K562 (cell line): Measurements from ENCODE around the gene MYADM. TPM values are rescaled to one million over a fixed set of nuclear protein-coding genes. Genes with fewer than 3 reads are reported as not detected.

ENCODE experiments used
- ASH1L ChIP-seq: fragments of 450-650 bp; IDR thresholded peaks from 2 replicates; pipeline ENCODE4 v1.6.1; 2018; ENCODE audit warnings: borderline replicate concordance, mild to moderate bottlenecking, low read depth; ENCODE audit not compliant: partially characterized antibody
- BACH1 ChIP-seq: fragments of 200-800 bp; sonication (Bioruptor generic); IDR thresholded peaks from 2 replicates; pipeline ENCODE4 v1.6.1; 2016; ENCODE audit warnings: missing genetic modification characterization, missing compliant biosample characterization
- BRD4 ChIP-seq: fragments of 200-600 bp; sonication (generic); IDR thresholded peaks from 2 replicates; pipeline ENCODE4 v1.6.1; 2017; ENCODE audit warnings: inconsistent platforms
- CREM ChIP-seq: IDR thresholded peaks from 2 replicates; pipeline ENCODE4 v1.6.1; 2014; ENCODE audit warnings: antibody characterized with exemption, low read depth
- CTCF ChIP-seq, 3 experiments: IDR thresholded peaks in 2 of 3; conservative IDR thresholded peaks in 1 of 3; 2 replicates each; pipeline ENCODE4 v1.5.1; 2011 to 2012; ENCODE audit warnings: low read length in 3 of 3, mild to moderate bottlenecking in 3 of 3, control low read depth in 2 of 3, improper control_type of control experiment in 1 of 3, inconsistent platforms in 1 of 3, low read depth in 1 of 3, mixed read lengths in 1 of 3, moderate library complexity in 1 of 3; ENCODE audit not compliant: insufficient read depth in 2 of 3
- ETV6 ChIP-seq, 3 experiments: fragments of 150-350 bp in 1 of 3; sonication (generic) in 1 of 3; formaldehyde crosslinking in 1 of 3; IDR thresholded peaks; 2 replicates each; pipeline versions ENCODE4 v1.6.1 to v1.8.0; 2014 to 2022; ENCODE audit warnings: borderline replicate concordance in 2 of 3, low read depth in 2 of 3, antibody characterized with exemption in 1 of 3, low read length in 1 of 3, mild to moderate bottlenecking in 1 of 3, missing genetic modification reagents in 1 of 3
- HNRNPLL ChIP-seq: fragments of 200-400 bp; formaldehyde crosslinking; IDR thresholded peaks from 2 replicates; pipeline ENCODE4 v1.6.1; 2017; ENCODE audit warnings: low read length, low read depth, mild to moderate bottlenecking; ENCODE audit not compliant: poor library complexity, severe bottlenecking
- KLF1 ChIP-seq: fragments of 450-650 bp; IDR thresholded peaks from 2 replicates; pipeline ENCODE4 v1.6.1; 2016; ENCODE audit warnings: missing genetic modification characterization, missing compliant biosample characterization
- KLF13 ChIP-seq: fragments of 450-650 bp; IDR thresholded peaks from 2 replicates; pipeline ENCODE4 v1.6.1; 2016; ENCODE audit warnings: missing genetic modification characterization, low read depth, mild to moderate bottlenecking, missing compliant biosample characterization, moderate library complexity, borderline replicate concordance
- LEF1 ChIP-seq: fragments of 450-650 bp; IDR thresholded peaks from 2 replicates; pipeline ENCODE4 v1.6.1; 2016; ENCODE audit warnings: mild to moderate bottlenecking
- MAFK ChIP-seq: IDR thresholded peaks from 2 replicates; pipeline ENCODE4 v1.6.1; 2011; ENCODE audit warnings: low read length, improper control_type of control experiment
- NBN ChIP-seq: fragments of 450-650 bp; IDR thresholded peaks from 2 replicates; pipeline ENCODE4 v1.6.1; 2016; ENCODE audit warnings: low read depth, mild to moderate bottlenecking
- NFXL1 ChIP-seq: fragments of 450-650 bp; formaldehyde crosslinking; IDR thresholded peaks from 2 replicates; pipeline ENCODE4 v1.4.0; 2021; ENCODE audit warnings: mild to moderate bottlenecking
- PHB2 ChIP-seq: fragments of 450-650 bp; IDR thresholded peaks from 2 replicates; pipeline ENCODE4 v1.6.1; 2017; ENCODE audit warnings: low read depth
- RBM14 ChIP-seq: fragments of 200-400 bp; formaldehyde crosslinking; IDR thresholded peaks from 2 replicates; pipeline ENCODE4 v1.6.1; 2018; ENCODE audit warnings: low read depth, mild to moderate bottlenecking, low read length, moderate library complexity, borderline replicate concordance; ENCODE audit not compliant: insufficient read depth
- SP1 ChIP-seq: sonication (generic); formaldehyde crosslinking; IDR thresholded peaks from 2 replicates; pipeline ENCODE4 v1.8.1; 2022; ENCODE audit warnings: mild to moderate bottlenecking, missing genetic modification reagents
- SUPT5H ChIP-seq: fragments of 450-650 bp; IDR thresholded peaks from 2 replicates; pipeline ENCODE4 v1.6.1; 2016
- TOE1 ChIP-seq, 2 experiments: fragments of 450-650 bp in 1 of 2; sonication (generic) in 1 of 2; formaldehyde crosslinking in 1 of 2; IDR thresholded peaks; 2 replicates each; pipeline versions ENCODE4 v1.7.1 to v1.8.0; 2016 to 2022; ENCODE audit warnings: borderline replicate concordance in 2 of 2, mild to moderate bottlenecking in 2 of 2, antibody characterized with exemption in 1 of 2, inconsistent platforms in 1 of 2, low read depth in 1 of 2, missing genetic modification reagents in 1 of 2, moderate library complexity in 1 of 2
- ZBTB43 ChIP-seq: sonication (generic); formaldehyde crosslinking; IDR thresholded peaks from 2 replicates; pipeline ENCODE4 v1.8.0; 2023; ENCODE audit warnings: mild to moderate bottlenecking, missing genetic modification reagents
- ZNF175 ChIP-seq: fragments of 200-800 bp; sonication (Bioruptor generic); IDR thresholded peaks from 2 replicates; pipeline ENCODE4 v1.6.1; 2016; ENCODE audit warnings: low read depth, mild to moderate bottlenecking, missing genetic modification characterization, missing compliant biosample characterization
- ZNF197 ChIP-seq: fragments of 200-800 bp; sonication (Bioruptor generic); IDR thresholded peaks from 2 replicates; pipeline ENCODE4 v1.6.1; 2016; ENCODE audit warnings: low read depth, missing genetic modification characterization, missing compliant biosample characterization
- ZNF717 ChIP-seq: fragments of 250-450 bp; sonication (Bioruptor Pico); IDR thresholded peaks from 2 replicates; pipeline ENCODE4 v1.5.0; 2021
- polyA plus RNA-seq, 8 experiments: library from polyadenylated mRNA; depleted of rRNA in 4 of 8; stranded (reverse) in 5 of 8; unstranded in 3 of 8; fragments of >200 nt; fragmentation: Nextera tagmentation in 2 of 8; fragmentation: Illumina TruSeq in 1 of 8; extraction: Ambion mirVana in 2 of 8; extraction: Trizol in 1 of 8; gene quantifications; 2 replicates each; pipeline versions ENCODE4 v1.2.1 to v1.2.3, GENCODE V29; 2011 to 2014; ENCODE audit warnings: inconsistent platforms in 1 of 8, missing spikeins in 1 of 8
- total RNA-seq, 7 experiments: library from RNA; depleted of rRNA in 6 of 7; stranded (reverse); fragments of >200 nt in 6 of 7; fragmentation: Illumina TruSeq in 2 of 7; extraction: Trizol in 2 of 7; gene quantifications; 2 replicates each; pipeline versions ENCODE4 v1.2.1 to v1.2.3, GENCODE V29; 2011 to 2021; ENCODE audit warnings: low replicate concordance in 1 of 7
- TF ChIP-seq, protein P1 (sequence below): fragments of 250-450 bp; sonication (Bioruptor Pico); IDR thresholded peaks from 2 replicates; pipeline ENCODE4 v1.8.0; 2021; ENCODE audit warnings: borderline replicate concordance, mild to moderate bottlenecking, moderate library complexity; ENCODE audit not compliant: poor library complexity, severe bottlenecking

Gene MYADM
- total and polyA plus RNA-seq, 9 of the 15 experiments (the other 6 are each of a cell fraction or from before 2014, with no cell fraction given), result 4.5 to 70.3 (median 14.4) TPM

DNA sequence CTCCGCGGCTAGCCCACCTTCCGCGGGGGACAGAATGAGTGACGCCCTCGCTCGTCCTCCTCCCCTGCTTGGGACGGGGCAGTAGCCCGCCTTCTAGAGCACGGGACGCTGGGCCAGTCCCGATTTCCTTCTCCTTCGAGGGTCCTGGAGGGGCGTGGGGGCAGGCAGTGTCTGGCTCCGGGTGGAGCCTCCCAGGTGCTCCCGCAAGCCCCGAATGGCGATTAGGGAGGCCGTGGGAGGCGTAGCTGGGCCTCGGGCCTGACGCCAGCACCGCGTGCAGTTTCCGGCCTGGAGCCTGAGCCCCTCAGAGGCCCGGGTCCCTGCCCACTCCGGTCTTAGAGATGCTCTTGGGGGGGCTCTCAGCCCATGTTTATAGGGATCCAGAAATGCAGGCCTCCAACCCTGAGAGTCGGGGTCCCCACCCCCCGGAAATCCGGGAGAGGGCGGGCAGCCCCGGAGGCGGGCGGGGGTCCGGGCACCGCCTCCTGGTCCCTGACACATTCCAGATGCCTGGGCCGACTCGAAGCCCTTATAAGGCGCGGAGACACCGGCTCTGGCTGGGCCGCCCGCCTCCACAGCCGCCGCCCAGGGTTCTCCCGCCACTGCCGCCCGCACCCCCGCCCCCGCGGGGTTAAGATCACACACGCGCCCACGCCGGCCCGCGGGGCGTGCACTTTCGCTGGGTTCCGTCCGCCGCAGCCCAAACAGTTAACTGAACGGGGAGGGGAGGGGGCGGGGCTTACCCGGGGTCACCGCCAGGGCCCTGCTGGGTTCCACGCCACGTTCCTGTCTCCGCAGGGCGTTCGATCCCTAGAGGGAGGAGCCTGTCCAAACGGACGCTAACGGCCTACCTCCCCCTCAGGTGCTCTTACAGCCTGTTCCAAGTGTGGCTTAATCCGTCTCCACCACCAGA lies 1.5 kb downstream of the MYADM start (continued):
- TF ChIP-seq ETV6 (IDR thresholded peaks at IDR 0.05; ENCODE audit: borderline replicate concordance in 1 of 2, low read depth in 2 of 2, low read length in 1 of 2), result peak in 1 of 2 experiments; percentile 44; a peak in 1 of 4 replicates
- no peak for TF ChIP-seq ETV6 (CRISPR knock-in tag; IDR thresholded peaks at IDR 0.05; ENCODE audit: borderline replicate concordance)
- 0 out of 2 replicates have a peak, but pooled peaks have one; percentile 52 for TF ChIP-seq RBM14
- TF ChIP-seq LEF1, result peak; percentile 63; the same call in 1 of the 2 replicates
- TF ChIP-seq ZNF197 (CRISPR knock-in tag), result no peak
- TF ChIP-seq PHB2, result no peak
- TF ChIP-seq ZNF717 (CRISPR knock-in tag), result no peak
- peak; percentile 67 for TF ChIP-seq CREM
- TF ChIP-seq BACH1 (tag), result no peak
- TF ChIP-seq ASH1L, result no peak
- 0 out of 2 replicates have a peak, but pooled peaks have one; percentile 50 for TF ChIP-seq TOE1 (IDR thresholded peaks at IDR 0.05; ENCODE audit: borderline replicate concordance)
- no peak for TF ChIP-seq TOE1 (CRISPR knock-in tag; IDR thresholded peaks at IDR 0.05; ENCODE audit: borderline replicate concordance, low read depth)
- TF ChIP-seq SP1 (CRISPR knock-in tag), result peak; percentile 83
- TF ChIP-seq, protein P1, sequence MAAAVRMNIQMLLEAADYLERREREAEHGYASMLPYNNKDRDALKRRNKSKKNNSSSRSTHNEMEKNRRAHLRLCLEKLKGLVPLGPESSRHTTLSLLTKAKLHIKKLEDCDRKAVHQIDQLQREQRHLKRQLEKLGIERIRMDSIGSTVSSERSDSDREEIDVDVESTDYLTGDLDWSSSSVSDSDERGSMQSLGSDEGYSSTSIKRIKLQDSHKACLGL (CRISPR knock-in tag), result no peak
- peak; percentile 74; the same call in 1 of the 2 replicates for TF ChIP-seq ZNF175 (CRISPR knock-in tag)
- peak; percentile 70 for TF ChIP-seq SUPT5H
- no peak for TF ChIP-seq BRD4
- no peak for TF ChIP-seq HNRNPLL
- TF ChIP-seq CTCF (IDR thresholded peaks at IDR 0.05 in 2 of 3, conservative IDR thresholded peaks at IDR 0.05 in 1 of 3; ENCODE audit: insufficient read depth in 2 of 3, low read depth in 1 of 3, low read length in 3 of 3), result peak in 1 of 3 experiments; percentile 16; a peak in 1 of 6 replicates
- TF ChIP-seq KLF1 (tag), result peak; percentile 64
- TF ChIP-seq NBN, result peak; percentile 83; the same call in 1 of the 2 replicates
- 0 out of 2 replicates have a peak, but pooled peaks have one; percentile 43 for TF ChIP-seq ZBTB43
- no peak for TF ChIP-seq NFXL1 (CRISPR knock-in tag)
- TF ChIP-seq MAFK, result no peak
- TF ChIP-seq KLF13 (tag), result 0 out of 2 replicates have a peak, but pooled peaks have one; percentile 27
